NCI-H2196 (cell line): ENCODE measurements around the gene ZDHHC14.

Experiments used
- DNase-seq: peaks from one replicate; lab custom pipeline; 2025; ENCODE audit not compliant: unreplicated experiment; lab: John Stamatoyannopoulos, UW

ZDHHC14 gene

GRCh38 chr6:157438611-157439111 is 57.7 kb downstream of the ZDHHC14 start:
- DNase-seq, result no peak

- DNase-seq, result no peak
These were observed 59.2 kb downstream of the ZDHHC14 start for GRCh38 chr6:157440171-157440570.

DNA sequence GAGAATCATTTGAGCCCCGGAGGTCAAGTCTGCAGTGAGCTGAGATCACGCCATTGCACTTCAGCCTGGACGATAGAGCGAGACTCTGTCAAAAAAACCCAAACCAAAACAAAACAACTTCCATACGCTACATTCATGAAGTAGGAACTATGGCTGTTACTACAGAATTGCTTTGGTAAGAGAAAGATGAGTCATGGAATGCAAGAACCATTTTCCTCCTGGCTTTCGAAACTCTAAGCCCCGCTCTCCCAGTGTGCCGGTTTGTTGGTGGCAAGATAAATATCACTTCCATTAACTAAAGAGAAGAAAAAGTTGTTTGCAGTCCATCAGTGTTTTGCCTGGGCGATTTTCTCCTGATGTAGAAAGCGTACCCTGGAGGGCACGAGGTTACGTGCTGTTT is 61.3 kb downstream of the ZDHHC14 start:
- DNase-seq, result no peak

- no peak for DNase-seq
These were observed 62.2 kb downstream of the ZDHHC14 start for GRCh38 chr6:157443066-157443800.

DNA sequence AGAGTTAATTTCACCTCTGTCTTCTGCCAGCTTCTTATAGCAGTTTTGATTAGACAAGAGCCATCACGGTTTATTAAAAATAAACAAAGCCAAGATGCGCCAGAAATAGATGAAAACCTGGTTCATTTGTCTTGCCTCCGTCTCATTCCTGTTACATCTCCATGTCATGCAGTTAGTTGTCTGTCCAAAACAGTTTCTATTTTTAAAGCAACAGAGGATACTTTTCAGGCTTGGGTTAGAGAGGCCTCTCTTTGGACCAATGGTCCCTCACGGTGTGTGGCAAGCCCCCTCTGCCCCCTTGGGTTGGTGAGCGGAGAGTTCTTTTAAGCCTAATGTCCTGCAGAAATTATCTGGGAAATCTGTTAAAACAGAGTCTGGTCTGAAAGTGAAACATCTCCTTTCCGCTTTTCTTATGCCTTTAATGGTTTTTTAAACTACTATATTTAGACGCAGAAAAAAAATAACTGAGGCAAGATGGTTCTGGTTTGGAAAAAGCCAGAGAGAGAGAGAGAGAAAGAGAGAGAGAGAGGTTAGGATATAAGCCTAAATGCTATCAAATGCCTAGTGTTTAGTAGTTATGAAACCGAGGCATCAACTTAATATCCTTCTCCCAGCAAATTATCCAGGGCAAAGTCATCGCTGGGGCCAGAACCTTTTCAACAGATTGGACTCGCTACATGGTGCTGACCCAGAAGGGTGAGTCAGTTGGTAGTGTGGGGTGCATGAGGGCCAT is 64.5 kb downstream of the ZDHHC14 start:
- DNase-seq, result no peak

DNA sequence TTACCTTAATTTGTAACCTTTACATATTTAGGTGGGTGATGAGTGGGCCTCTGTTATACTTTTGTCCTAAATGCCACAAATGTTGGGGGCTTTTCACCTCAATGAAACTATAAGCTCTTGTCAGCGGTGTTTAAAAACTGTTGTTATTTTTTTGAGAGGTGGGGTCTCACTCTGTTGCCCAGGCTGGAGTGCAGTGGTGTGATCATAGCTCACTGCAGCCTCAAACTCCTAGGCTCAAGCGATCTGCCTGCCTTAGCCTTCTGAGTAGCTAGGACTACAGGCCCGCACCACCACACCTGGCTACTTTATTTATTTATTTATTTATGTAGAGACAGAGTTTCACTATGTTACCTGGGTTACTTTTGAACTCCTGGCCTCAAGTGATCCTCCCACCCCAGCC is 66.7 kb downstream of the ZDHHC14 start:
- DNase-seq, result no peak

DNA sequence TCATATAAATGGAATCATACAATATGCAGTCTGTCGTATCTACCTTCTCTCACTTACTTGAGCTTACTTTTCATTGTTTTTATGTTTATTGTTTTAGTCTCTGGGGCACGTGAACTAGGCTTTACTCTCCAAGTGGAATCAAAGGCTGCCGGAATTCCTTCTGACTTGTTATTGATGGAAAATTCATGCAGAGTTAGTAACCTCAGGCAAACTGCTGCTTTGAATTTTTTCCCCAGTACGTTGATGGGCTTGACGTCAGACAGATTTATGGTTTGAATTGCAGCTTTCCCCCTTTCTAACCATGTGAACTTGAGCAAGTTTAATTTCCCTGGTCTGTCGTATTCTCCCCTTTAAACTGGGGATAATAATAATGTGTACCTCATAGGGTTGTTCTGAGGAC is 68.6 kb downstream of the ZDHHC14 start:
- no peak for DNase-seq

DNA sequence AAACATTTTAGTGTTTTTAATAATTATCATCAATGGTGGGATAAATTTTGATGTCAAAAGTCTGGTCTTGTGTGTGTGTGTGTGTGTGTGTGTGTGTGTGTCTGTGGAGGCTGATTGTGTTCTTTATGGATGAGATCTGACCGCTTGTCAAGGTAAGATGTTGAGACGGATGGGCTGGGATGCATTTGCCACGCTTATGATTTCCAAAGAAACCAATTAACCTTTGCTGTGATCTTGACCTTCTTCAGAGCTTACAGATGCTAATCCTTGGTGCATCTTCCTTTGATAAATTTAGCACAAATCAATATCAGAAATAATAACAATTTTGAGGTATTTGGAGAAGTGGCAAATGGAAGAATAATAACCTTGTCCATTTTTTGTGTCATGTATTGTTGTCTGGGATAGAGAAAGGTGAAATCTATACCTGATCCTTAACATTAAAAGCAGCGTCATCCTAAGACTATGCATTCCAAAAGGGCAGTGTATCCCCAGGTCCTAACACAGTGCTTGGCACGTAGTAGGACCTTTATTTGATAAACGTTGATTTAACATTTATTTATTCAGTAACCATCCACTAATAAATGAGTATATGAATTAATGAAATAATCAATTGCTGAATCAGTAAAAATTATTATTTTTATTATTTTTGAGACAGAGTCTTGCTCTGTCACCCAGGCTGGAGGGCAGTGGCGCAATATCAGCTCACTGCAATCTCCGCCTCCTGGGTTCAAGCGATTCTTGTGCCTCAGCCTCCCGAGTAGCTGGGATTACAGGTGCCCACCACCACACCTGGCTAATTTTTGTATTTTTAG is 70.1 kb downstream of the ZDHHC14 start:
- no peak for DNase-seq

DNA sequence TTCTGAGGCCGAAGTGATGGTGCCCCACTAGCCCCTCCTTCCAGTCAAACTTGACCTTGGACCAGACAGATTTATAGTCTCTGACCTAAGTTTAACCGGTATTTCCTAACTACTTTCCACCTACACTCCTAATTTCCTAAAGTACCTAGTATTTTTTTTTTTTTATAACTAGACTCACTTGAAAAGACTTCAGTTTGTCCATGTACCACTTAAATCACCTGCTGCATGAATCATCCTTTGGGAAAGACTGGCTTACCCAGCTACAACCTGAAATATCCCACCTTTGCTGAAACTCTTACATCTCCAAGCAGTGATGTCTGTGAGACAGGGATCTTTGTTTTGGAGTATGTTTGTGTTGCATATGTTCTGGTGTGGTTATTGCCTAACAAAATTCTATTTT is 71.1 kb downstream of the ZDHHC14 start:
- DNase-seq, result no peak

DNA sequence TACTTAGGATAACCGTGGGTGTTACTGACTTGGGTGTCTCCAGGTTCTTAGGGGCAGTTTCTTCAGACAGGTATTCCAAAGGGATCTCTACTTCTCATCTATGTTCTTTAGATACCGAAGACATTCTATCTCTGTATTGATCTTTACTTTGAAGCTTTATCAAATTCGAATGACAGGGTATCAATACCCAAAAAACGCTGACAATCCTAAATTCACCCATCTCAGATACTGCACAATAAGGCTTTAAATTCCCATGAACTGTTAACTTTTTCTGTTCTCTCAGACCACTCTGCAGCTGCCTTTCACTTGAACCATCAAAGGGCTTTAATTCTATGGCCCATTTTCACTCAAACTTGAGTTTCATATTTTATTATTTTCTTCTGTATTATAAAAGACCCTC is 72.1 kb downstream of the ZDHHC14 start:
- DNase-seq, result no peak

DNA sequence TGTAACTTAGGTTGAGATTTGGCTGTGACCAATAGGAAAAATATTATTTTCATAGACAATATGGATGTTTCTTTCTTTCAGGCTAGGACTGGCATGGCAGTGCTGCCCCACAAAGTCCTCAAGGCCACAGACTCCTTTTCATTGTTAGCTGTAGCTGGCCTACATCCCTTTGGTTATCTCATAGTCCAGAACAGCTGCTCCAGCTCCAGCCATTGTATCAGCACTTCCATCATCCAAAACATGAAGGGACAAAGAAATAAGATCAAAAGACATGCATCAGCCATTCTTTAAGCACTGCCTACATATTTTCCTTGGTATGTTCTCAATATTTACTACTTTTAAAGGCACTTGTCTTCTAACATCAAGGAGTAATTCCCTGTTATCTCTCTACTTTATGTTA is 73.0 kb downstream of the ZDHHC14 start:
- no peak for DNase-seq

- no peak for DNase-seq
These were observed 74.0 kb downstream of the ZDHHC14 start for GRCh38 chr6:157454762-157455714.

GRCh38 chr6:157455731-157456523 is 74.9 kb downstream of the ZDHHC14 start:
- DNase-seq, result no peak

DNA sequence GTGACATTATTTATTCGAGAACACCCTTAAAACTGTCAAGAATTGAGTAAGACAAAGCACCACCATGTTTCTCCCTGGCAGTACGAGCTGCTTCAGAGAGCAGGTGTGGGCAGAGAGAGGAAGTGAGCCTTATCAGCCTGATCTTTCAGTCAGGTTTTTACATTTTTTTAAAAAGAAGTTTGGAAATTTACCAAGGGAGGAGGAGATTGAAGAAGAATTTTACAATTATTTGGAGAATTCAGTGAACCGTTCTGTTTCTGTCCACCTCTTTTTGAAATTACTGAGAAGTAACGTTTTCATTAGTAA is 75.5 kb downstream of the ZDHHC14 start:
- no peak for DNase-seq

GRCh38 chr6:157457787-157458186 is 76.8 kb downstream of the ZDHHC14 start:
- no peak for DNase-seq

DNA sequence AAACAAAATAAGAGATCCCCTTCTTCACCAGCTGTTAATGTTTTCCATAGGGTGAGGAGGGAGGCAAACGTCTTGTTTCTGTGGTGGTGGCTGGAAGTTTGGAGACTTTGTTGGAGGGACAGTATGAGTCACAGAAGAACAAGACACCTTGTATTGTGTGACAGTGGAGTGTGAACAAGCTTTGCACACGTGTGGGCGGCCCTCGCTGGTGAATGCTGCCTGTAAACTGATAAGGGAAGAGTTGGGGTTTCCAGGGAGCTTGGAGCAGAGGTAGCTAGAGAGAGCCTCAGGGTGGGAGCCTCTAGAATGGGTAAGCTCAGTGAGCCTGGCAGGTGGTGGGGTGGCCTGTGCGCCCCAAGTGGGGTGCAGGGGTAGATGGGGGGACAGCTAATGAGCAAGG is 78.3 kb downstream of the ZDHHC14 start:
- DNase-seq, result no peak

DNA sequence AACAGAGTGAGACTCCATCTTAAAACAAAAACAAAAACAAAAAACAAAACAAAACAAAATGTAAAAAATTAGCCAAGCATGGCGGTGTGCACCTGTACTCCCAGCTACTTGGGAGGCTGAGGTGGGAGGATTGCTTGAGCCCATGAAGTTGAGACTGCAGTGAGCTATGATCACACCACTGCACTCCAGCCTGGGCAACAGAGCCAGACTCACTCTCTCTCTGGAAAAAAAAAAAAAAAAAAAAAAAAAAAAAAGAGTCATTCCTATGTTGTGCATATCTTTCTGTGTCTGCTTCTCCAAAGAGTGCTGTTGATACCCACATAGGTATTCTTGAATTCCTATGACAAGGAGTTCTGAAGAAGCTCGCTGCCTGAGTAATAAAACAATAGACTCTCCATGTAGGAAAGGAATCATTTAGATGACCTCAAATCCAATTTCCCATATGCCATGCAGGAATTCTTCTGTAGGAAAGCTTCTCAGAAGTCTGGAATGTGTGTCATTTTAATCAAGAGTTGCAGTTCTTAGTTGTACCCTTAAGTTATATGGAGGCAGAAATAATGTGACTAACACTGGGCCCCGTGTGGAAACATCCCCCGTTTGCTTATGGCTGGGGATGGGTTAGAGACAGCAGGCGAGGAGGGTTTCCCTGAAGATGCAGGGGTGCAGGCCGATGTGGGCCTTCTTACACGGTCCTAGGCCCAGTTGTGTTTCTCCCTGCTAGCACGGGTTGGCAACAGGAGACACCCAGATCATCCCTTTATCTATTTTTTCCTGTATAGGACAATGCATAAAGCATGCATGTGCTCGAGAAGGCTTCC is 79.4 kb downstream of the ZDHHC14 start:
- DNase-seq, result no peak

DNA sequence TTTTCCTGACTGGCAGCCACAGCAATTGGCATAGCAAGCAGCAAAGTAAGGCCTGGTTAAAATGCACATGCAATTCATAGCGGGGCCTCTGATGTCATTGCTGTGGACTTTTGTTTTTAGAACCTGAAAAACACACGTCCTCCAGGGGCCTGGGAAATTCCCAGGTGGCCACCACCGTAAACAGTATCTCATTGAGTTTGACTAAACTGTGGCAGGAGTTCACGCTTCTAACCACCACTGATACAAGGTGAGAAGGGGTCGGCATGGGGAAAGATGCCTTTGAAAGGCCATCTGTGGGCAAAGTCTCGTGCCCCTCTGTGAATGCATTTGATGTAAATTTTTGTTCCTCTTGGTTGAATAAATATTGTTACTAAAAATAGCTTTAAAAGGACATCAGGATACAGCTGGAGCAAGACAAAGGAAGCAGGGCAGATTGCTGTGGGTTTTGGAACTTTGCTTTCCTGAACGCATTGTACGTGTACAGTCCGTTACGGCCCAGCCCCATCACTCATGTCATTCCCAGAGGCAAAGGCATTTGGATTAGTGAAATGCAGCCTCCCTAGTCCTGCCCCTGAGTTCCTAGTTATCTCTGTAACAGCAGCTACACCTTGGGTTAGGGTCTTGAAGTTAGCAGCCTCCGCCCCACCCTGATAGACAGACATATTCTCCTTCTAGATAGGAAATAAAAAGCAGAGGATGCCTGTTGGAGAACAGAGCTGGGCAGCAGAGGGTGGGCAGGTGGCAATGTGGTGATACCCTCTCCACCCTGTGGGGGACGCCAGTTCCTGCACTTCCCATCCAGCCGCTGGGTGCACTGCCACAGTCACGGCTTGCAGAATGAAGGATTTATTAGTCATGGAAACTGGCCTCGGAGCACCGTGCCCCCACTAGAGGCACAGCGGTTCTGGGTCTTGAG is 80.3 kb downstream of the ZDHHC14 start:
- DNase-seq, result no peak
